ENCODE measurements around the gene PDCD10. TPM values are rescaled to one million over a fixed set of nuclear protein-coding genes. Genes with fewer than 3 reads are reported as not detected.

PDCD10 gene
- total RNA-seq, 2 experiments from 2014 or later, result 72.5 to 82.9 TPM

DNA sequence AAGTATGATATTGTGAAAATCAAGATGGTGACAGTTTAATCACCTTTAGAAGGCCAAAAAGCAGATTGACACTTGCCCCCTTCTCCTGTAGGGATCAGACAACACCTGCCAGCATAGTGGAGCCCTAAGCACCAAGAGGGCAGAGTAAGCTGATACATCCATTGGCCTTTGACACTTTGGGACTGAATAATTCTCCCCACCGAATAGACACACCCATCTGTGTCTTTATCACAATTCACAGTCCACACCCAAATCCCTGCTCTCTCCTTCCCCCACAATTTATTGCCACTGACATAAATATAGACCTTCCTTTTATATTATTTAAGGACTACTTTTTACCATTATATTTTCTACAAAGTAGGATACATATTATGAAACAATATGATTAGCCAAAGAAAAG, 77.9 kb downstream of the PDCD10 start:
- H3K4me1 Mint-ChIP-seq, result peaks cover 2% of the 10 kb centered on the region
- DNase-seq, result no peak
- no peaks in the 10 kb centered on the region for H3K9me3 Mint-ChIP-seq
- no peak overlapping the region for H3K4me3 Mint-ChIP-seq
- H3K27me3 Mint-ChIP-seq, result peaks cover 3% of the 10 kb centered on the region
- CTCF ChIA-PET, result no interaction called here
- POLR2A ChIA-PET, result no interaction called here
- H3K27ac Mint-ChIP-seq, result no peak overlapping the region
- H3K36me3 Mint-ChIP-seq (ENCODE audit: low read depth), result no peaks in the 10 kb centered on the region

DNA sequence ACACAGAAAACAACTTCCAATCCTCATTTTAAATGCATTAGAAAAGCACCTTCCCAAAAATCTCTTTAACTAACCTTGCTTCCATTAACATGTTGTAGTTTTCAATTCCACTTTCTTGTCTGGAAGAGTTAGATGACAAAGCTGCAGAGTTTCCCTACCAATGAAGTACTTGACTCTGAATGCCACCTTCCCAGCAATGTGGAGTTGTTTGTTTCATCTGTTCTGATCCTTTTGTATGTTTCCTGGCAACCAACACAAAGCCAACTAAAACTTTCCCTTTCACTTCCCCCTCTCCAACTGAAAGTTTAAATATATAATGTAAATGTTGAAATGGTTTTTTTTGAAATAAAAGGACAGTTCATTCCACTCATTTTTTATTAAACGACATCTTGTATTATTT, 80.9 kb downstream of the PDCD10 start, which contains the start of gene WDR49:
WDR49 (minus strand) TSS at position 183 of the 400 bp plus-strand sequence. CDS start 517 bp downstream, outside the sequence.
- H3K36me3 Mint-ChIP-seq (ENCODE audit: low read depth), result no peaks in the 10 kb centered on the region
- H3K9me3 Mint-ChIP-seq, result no peaks in the 10 kb centered on the region
- no peaks in the 10 kb centered on the region for H3K27me3 Mint-ChIP-seq
- no peak within 1 kb of the TSS for H3K4me3 Mint-ChIP-seq
- peaks cover 4% of the 10 kb centered on the region for H3K4me1 Mint-ChIP-seq
- H3K27ac Mint-ChIP-seq, result no peak within 1 kb of the TSS
- ChIA-PET POLR2A (no interaction called here), CTCF (no interaction called here)
- DNase-seq, result no peak

DNA sequence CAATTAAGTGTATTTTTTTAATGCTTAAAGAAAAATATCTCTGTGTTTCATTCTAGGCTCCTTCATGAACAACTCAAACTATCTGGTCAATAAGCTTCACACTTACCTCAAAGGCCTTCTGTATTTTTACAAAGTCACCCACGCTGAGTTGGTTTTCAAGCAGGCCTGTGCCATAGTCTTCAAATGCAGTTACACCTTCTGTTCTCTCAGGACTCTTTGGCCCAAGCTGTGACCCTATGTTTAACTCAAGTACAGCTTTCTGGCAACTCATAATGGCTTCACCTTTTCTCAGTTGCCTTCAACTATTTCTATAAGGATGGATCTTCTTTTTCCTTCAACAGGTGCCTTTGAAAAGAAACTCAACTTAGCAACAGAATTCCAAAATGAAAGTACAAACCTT, 81.5 kb downstream of the PDCD10 start:
- Mint-ChIP-seq H3K4me3 (no peak overlapping the region), H3K36me3 (ENCODE audit: low read depth) (no peaks in the 10 kb centered on the region), H3K4me1 (peaks cover 4% of the 10 kb centered on the region), H3K9me3 (no peaks in the 10 kb centered on the region), H3K27ac (no peak overlapping the region), H3K27me3 (no peaks in the 10 kb centered on the region)
- CTCF ChIA-PET, result no interaction called here
- POLR2A ChIA-PET, result no interaction called here
- DNase-seq, result no peak

DNA sequence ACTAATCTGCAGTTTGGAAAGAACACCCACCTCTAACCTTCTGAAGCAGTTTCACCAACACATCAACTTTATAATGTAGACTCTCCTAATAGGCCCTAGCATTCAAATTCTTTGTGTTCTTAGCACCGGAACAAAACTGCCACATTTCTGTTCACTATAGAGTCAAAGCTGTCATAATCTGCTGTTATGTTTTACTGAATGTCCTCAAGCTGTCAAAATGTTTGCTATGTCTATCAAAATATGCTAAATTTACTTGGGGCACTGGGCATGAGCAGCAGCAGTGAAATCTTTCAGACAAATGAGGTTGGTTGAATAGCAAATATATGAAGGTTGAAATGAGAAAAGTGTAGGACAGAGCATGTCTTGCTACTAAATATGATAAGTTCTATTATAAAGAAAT, 82.9 kb downstream of the PDCD10 start:
- Mint-ChIP-seq H3K36me3 (ENCODE audit: low read depth) (no peaks in the 10 kb centered on the region), H3K4me1 (peaks cover 4% of the 10 kb centered on the region), H3K4me3 (no peak overlapping the region), H3K27me3 (no peaks in the 10 kb centered on the region), H3K9me3 (no peaks in the 10 kb centered on the region), H3K27ac (no peak overlapping the region)
- no peak for DNase-seq
- CTCF ChIA-PET, result no interaction called here
- POLR2A ChIA-PET, result no interaction called here

DNA sequence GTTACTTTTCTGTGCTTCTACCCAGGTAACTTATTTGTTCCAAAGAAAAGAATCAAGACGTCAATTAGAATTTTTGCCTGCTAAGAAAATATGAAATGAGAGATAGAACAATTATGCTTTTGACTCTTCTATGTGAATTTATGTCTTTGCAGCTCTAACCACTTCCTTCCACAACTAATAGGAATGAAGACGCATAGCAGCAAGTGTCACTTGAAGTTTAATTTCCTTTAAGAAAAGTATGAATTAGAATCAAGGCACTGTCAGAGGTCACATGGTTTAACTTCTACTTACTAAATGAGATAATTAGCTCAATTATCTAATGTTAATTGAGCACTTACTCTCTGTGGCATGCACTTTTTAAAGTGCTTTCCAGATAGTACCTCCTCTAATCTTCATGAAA, 84.2 kb downstream of the PDCD10 start:
- Mint-ChIP-seq H3K36me3 (ENCODE audit: low read depth) (no peaks in the 10 kb centered on the region), H3K9me3 (peaks cover 4% of the 10 kb centered on the region), H3K27ac (no peak overlapping the region), H3K4me1 (peaks cover 4% of the 10 kb centered on the region), H3K27me3 (no peaks in the 10 kb centered on the region), H3K4me3 (no peak overlapping the region)
- ChIA-PET POLR2A (no interaction called here), CTCF (no interaction called here)
- DNase-seq, result no peak

DNA sequence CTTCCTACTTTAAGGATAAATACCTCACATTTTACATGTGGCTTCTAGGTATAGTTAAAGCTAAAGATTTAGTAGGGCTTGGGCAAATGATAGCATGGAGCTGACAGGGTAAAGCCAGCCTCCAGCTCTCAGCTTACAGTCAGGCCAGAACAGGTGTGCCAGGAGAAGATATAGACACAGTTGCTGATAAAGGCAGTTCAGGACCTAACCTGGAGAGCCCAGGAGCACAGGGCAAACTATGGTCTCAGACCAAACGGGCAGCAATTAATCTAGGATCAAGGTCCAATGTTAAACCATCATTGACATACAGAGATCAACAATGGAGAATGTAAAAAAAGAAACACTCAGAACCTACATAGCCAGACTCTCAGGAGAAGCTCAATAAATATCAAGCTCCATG, 84.9 kb downstream of the PDCD10 start:
- no peak for DNase-seq
- Mint-ChIP-seq H3K9me3 (peaks cover 4% of the 10 kb centered on the region), H3K4me1 (peaks cover 4% of the 10 kb centered on the region), H3K27me3 (no peaks in the 10 kb centered on the region), H3K4me3 (no peak overlapping the region), H3K27ac (no peak overlapping the region), H3K36me3 (ENCODE audit: low read depth) (no peaks in the 10 kb centered on the region)
- ChIA-PET CTCF (no interaction called here), POLR2A (interaction anchor here (0.7 kb wide), 1 partner anchor 1234 kb away, joined by 3 read pairs; no protein-coding TSS in a partner anchor)

DNA sequence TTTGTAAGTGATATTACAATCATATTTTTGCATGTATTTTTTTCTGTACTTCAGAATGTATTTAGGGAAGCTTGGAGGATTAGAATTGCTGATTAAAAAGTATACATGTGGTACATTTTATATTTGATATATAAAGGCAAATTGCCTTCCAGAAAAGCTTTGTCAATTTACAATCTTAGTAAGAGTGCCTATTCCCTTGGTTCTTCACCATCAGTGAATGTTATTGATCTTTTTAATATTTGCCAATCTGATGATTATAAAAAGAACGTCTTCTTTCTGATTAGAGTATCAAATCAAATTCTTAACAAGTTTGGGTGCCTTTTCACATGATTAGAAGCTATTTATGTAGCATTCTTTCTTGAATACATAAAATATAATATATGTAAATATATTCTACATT, 90.1 kb downstream of the PDCD10 start:
- Mint-ChIP-seq H3K27ac (no peak overlapping the region), H3K36me3 (ENCODE audit: low read depth) (no peaks in the 10 kb centered on the region), H3K4me1 (no peaks in the 10 kb centered on the region), H3K27me3 (no peaks in the 10 kb centered on the region), H3K4me3 (no peak overlapping the region), H3K9me3 (peaks cover 4% of the 10 kb centered on the region)
- ChIA-PET CTCF (no interaction called here), POLR2A (no interaction called here)
- DNase-seq, result no peak

Other genes with a start within 250 kb of the PDCD10 start
- under 1 TPM; 0.40 to 0.47 TPM for gene WDR49, start 81.0 kb downstream of the PDCD10 start, total RNA-seq
- gene SERPINI1, start 829 bp upstream of the PDCD10 start, total RNA-seq, result 1 to 10 TPM; 2.1 to 3.1 TPM

All from activated CD4-positive, alpha-beta T cell treated with anti-CD3 and anti-CD28 coated beads, Interleukin-2, amount 10 ng/mL, durations not matched to agents 7 days and 5 days (primary cell).